PC-9 (cell line): ENCODE measurements around the gene KIF21B. TPM values are rescaled to one million over a fixed set of nuclear protein-coding genes. Genes with fewer than 3 reads are reported as not detected.
A peak's percentile ranks its signal among the peaks of the same experiment; 100 is the strongest.

Source experiments
- BruUV-seq: library from RNA; stranded (reverse); fragments of 400-500 nt; replicated peaks from 2 replicates; lab custom pipeline; 2021; lab: Mats Ljungman, UMichigan
- CTCF ChIA-PET: fragments of 300-600 bp; sonication (Branson Sonifier 250); formaldehyde crosslinking; loops from one replicate; lab custom pipeline; 2022; ENCODE audit warnings: antibody characterized with exemption; lab: Charles Lee
- POLR2A ChIA-PET: fragments of 300-600 bp; sonication (Branson Sonifier 250); formaldehyde crosslinking; loops from one replicate; lab custom pipeline; 2022; ENCODE audit warnings: antibody characterized with exemption; ENCODE audit not compliant: unreplicated experiment; lab: Charles Lee
- DNase-seq, 2 experiments: peaks; one replicate each; pipeline versions ENCODE4 v3.0.0 to v3.0.0-alpha.2; 2015 to 2022; ENCODE audit warnings: mixed read lengths in 1 of 2
- H2AFZ ChIP-seq: fragments of 200-600 bp; sonication (generic); 2 replicates; pipeline ENCODE4 v1.8.1; 2017; ENCODE audit warnings: antibody characterized with exemption
- H3F3A ChIP-seq: fragments of 200-600 bp; sonication (generic); 2 replicates; pipeline ENCODE4 v1.8.1; 2017; ENCODE audit warnings: antibody characterized with exemption, mild to moderate bottlenecking, low read depth; ENCODE audit not compliant: insufficient read depth
- H3K27ac ChIP-seq: fragments of 200-600 bp; sonication (generic); 2 replicates; pipeline ENCODE4 v1.6.1; 2016; ENCODE audit warnings: mixed run types
- H3K27me3 ChIP-seq: fragments of 200-600 bp; sonication (generic); 2 replicates; pipeline ENCODE4 v1.6.1; 2016; ENCODE audit warnings: low read depth, mixed run types; ENCODE audit not compliant: insufficient read depth
- H3K36me3 ChIP-seq: fragments of 200-600 bp; sonication (generic); 2 replicates; pipeline ENCODE4 v1.6.1; 2016; ENCODE audit warnings: low read depth, mixed run types
- H3K4me1 ChIP-seq: fragments of 200-600 bp; sonication (generic); replicated peaks from 2 replicates; pipeline ENCODE4 v1.6.1; 2016; ENCODE audit warnings: mixed run types; ENCODE audit not compliant: insufficient read depth
- H3K4me2 ChIP-seq: fragments of 200-600 bp; sonication (generic); 2 replicates; pipeline ENCODE4 v1.6.1; 2017; ENCODE audit warnings: mixed run types
- H3K4me3 ChIP-seq: fragments of 200-600 bp; sonication (generic); 2 replicates; pipeline ENCODE4 v1.6.1; 2016; ENCODE audit warnings: mixed run types
- H3K79me2 ChIP-seq: fragments of 200-600 bp; sonication (generic); 2 replicates; pipeline ENCODE4 v1.6.1; 2017; ENCODE audit warnings: low read depth, mixed run types
- H3K9me2 ChIP-seq: fragments of 200-600 bp; sonication (generic); 2 replicates; pipeline ENCODE4 v1.8.1; 2017; ENCODE audit warnings: mild to moderate bottlenecking; ENCODE audit not compliant: insufficient read depth
- H3K9me3 ChIP-seq: fragments of 200-600 bp; sonication (generic); 2 replicates; pipeline ENCODE4 v1.8.1; 2016; ENCODE audit warnings: low read depth; ENCODE audit not compliant: insufficient read depth
- H4K20me1 ChIP-seq: fragments of 200-600 bp; sonication (generic); 2 replicates; pipeline ENCODE4 v1.8.1; 2017; ENCODE audit not compliant: insufficient read depth
- EZH2 ChIP-seq: fragments of 200-600 bp; sonication (generic); IDR thresholded peaks from 2 replicates; pipeline ENCODE4 v1.8.0; 2017; ENCODE audit warnings: antibody characterized with exemption, low read depth
- intact Hi-C: fragments of 100-400 bp; cut with micrococcal nuclease; formaldehyde crosslinking; loops from one replicate; pipeline ENCODE4 v1.10.0; 2022; ENCODE audit not compliant: unreplicated experiment
- total RNA-seq: library from RNA; stranded (reverse); gene quantifications from 2 replicates; pipeline ENCODE4 v1.2.3, GENCODE V29; 2021
- TF ChIP-seq, protein P1 (sequence below): fragments of 200-600 bp; sonication (generic); conservative IDR thresholded peaks from 2 replicates; pipeline ENCODE4 v1.6.1; 2017; ENCODE audit warnings: mixed run types, antibody characterized with exemption, mild to moderate bottlenecking, moderate library complexity

KIF21B gene
- total RNA-seq, 1 experiment from 2014 or later: 3.7 TPM

- DNase-seq: peak in 1 of 2 experiments; percentile 1
- Histone ChIP-seq H4K20me1 (no peaks in the 10 kb centered on the region), H3K9me3 (no peaks in the 10 kb centered on the region), H3F3A (peaks cover 8% of the 10 kb centered on the region; the same call in 1 of the 2 replicates), H2AFZ (no peak overlapping the region), H3K4me2 (no peak overlapping the region), H3K4me3 (no peak overlapping the region), H3K27ac (no peak overlapping the region), H3K36me3 (no peaks in the 10 kb centered on the region), H3K27me3 (no peaks in the 10 kb centered on the region), H3K79me2 (no peaks in the 10 kb centered on the region), H3K4me1 (peaks cover 5% of the 10 kb centered on the region), H3K9me2 (no peaks in the 10 kb centered on the region)
- TF ChIP-seq, protein P1, sequence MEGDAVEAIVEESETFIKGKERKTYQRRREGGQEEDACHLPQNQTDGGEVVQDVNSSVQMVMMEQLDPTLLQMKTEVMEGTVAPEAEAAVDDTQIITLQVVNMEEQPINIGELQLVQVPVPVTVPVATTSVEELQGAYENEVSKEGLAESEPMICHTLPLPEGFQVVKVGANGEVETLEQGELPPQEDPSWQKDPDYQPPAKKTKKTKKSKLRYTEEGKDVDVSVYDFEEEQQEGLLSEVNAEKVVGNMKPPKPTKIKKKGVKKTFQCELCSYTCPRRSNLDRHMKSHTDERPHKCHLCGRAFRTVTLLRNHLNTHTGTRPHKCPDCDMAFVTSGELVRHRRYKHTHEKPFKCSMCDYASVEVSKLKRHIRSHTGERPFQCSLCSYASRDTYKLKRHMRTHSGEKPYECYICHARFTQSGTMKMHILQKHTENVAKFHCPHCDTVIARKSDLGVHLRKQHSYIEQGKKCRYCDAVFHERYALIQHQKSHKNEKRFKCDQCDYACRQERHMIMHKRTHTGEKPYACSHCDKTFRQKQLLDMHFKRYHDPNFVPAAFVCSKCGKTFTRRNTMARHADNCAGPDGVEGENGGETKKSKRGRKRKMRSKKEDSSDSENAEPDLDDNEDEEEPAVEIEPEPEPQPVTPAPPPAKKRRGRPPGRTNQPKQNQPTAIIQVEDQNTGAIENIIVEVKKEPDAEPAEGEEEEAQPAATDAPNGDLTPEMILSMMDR: no peak
- TF ChIP-seq EZH2: no peak
- intact Hi-C loops: no loop called here
- ChIA-PET POLR2A (no interaction called here), CTCF (no interaction called here)
- no TSS peak for BruUV-seq
Observed at GRCh38 chr1:201011616-201012015, 11.9 kb downstream of the KIF21B start.

GRCh38 chr1:201009962-201010645 lies 13.4 kb downstream of the KIF21B start:
- Histone ChIP-seq H3K36me3 (no peaks in the 10 kb centered on the region), H4K20me1 (no peaks in the 10 kb centered on the region), H3K27ac (no peak overlapping the region), H3K4me2 (no peak overlapping the region), H3K4me1 (no peaks in the 10 kb centered on the region; the same call in 1 of the 2 replicates), H3K9me2 (no peaks in the 10 kb centered on the region), H3K9me3 (no peaks in the 10 kb centered on the region), H3F3A (no peaks in the 10 kb centered on the region), H3K79me2 (no peaks in the 10 kb centered on the region), H2AFZ (no peak overlapping the region), H3K27me3 (no peaks in the 10 kb centered on the region), H3K4me3 (no peak overlapping the region)
- no TSS peak for BruUV-seq
- TF ChIP-seq, protein P1: no peak
- TF ChIP-seq EZH2: no peak
- intact Hi-C loops: no loop called here
- no peak for DNase-seq
- CTCF ChIA-PET: interaction anchor here (0.6 kb wide), 1 partner anchor 31 kb away, joined by 6 read pairs; no protein-coding TSS in a partner anchor
- POLR2A ChIA-PET: interaction anchor here (0.7 kb wide), 1 partner anchor 68 kb away, joined by 3 read pairs; no protein-coding TSS in a partner anchor

DNA sequence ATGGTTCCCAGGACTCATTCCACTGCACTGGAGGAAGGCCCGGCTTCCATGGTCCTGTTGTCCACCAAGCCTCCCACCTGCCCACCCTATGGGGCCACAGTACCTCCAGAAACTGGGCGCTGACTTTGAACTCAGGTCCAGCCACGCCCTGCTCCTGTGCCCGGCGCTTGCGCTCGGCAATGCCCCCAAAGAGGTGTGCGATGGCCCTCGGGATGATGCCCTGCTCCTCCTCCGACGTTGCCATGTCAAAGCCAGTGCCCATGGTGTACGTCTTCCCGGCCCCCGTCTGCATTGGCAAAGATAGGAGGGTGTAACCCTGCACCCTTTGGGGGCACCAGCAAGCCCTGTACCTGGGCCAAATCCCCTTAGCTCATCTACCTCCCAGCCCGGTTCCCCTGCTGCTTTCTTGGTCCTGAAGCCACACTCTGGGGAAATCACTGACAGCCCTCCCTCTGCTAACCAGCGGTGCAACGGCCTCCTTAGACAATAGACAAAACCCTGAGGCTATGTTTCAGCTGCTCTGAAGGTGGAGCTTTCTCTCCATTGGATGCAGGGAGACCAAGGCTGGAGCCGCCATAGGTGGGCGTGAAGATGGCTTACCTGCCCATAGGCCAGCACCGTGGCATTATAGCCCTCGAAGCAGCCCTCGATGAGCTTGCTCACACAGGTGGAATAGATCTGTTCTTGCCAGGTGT lies 14.7 kb downstream of the KIF21B start:
- Histone ChIP-seq H3K9me3 (no peaks in the 10 kb centered on the region), H3K9me2 (no peaks in the 10 kb centered on the region), H3K4me2 (no peak overlapping the region), H3K4me1 (no peaks in the 10 kb centered on the region; the same call in 1 of the 2 replicates), H3K4me3 (no peak overlapping the region), H3K27ac (no peak overlapping the region), H3K36me3 (no peaks in the 10 kb centered on the region), H3K27me3 (no peaks in the 10 kb centered on the region), H4K20me1 (no peaks in the 10 kb centered on the region), H3F3A (no peaks in the 10 kb centered on the region), H3K79me2 (no peaks in the 10 kb centered on the region), H2AFZ (no peak overlapping the region)
- no TSS peak for BruUV-seq
- DNase-seq: no peak
- CTCF ChIA-PET: no interaction called here
- POLR2A ChIA-PET: no interaction called here
- intact Hi-C loops: no loop called here
- no peak for TF ChIP-seq EZH2
- TF ChIP-seq, protein P1: no peak
